Vagina (tissue), 2 donors: ENCODE measurements around the gene CFL2. TPM values are rescaled to one million over a fixed set of nuclear protein-coding genes. Genes with fewer than 3 reads are reported as not detected.

Experiments
- DNase-seq, 2 donors: peaks; one replicate each; pipeline ENCODE4 v3.0.0-alpha.2; 2017; ENCODE audit errors: extremely low spot score in 2 of 2
- H3K27ac ChIP-seq: fragments of 200-600 bp; sonication (generic); one replicate; pipeline ENCODE4 v1.5.1; 2019
- H3K27me3 ChIP-seq: fragments of 200-600 bp; sonication (generic); one replicate; pipeline ENCODE4 v1.5.1; 2019
- H3K36me3 ChIP-seq, 2 donors: fragments of 200-600 bp; sonication (generic); one replicate each; pipeline ENCODE4 v1.5.1; 2017 to 2019
- H3K4me1 ChIP-seq: fragments of 200-600 bp; sonication (generic); one replicate; pipeline ENCODE4 v1.5.1; 2019
- H3K4me3 ChIP-seq, 2 donors: fragments of 200-600 bp; sonication (generic); 1 replicate in 1 of 2; 2 replicates in 1 of 2; pipeline ENCODE4 v1.5.1; 2016 to 2019
- H3K9me3 ChIP-seq: fragments of 200-600 bp; sonication (generic); one replicate; pipeline ENCODE4 v1.5.1; 2019
- CTCF ChIP-seq, 3 experiments: fragments of 450-650 bp in 2 of 3; fragments of 200-600 bp in 1 of 3; sonication (generic) in 1 of 3; IDR thresholded peaks; one replicate each; pipeline ENCODE4 v1.5.1; 2017 to 2019; ENCODE audit warnings: antibody characterized with exemption in 3 of 3, mild to moderate bottlenecking in 2 of 3, moderate library complexity in 2 of 3
- POLR2A ChIP-seq, 2 donors: fragments of 450-650 bp; IDR thresholded peaks; one replicate each; pipeline ENCODE4 v1.6.1; 2017; ENCODE audit warnings: antibody characterized with exemption in 2 of 2, mild to moderate bottlenecking in 2 of 2, moderate library complexity in 2 of 2
- POLR2AphosphoS5 ChIP-seq, 2 donors: sonication (generic); formaldehyde crosslinking; IDR thresholded peaks; one replicate each; pipeline ENCODE4 v1.9.0; 2017; ENCODE audit warnings: antibody characterized with exemption in 2 of 2, mild to moderate bottlenecking in 2 of 2, low read depth in 1 of 2; ENCODE audit not compliant: insufficient read depth in 1 of 2
- intact Hi-C: fragments of 100-400 bp; cut with DNase I; formaldehyde crosslinking; loops from one replicate; pipeline ENCODE4 v1.15.1; 2023
- total RNA-seq: library from RNA; depleted of rRNA; stranded (reverse); fragments of >200 nt; gene quantifications from one replicate; pipeline ENCODE4 v1.2.3, GENCODE V29; 2016

The CFL2 gene
- total RNA-seq, 1 donor from 2014 or later, result 67.8 TPM

DNA sequence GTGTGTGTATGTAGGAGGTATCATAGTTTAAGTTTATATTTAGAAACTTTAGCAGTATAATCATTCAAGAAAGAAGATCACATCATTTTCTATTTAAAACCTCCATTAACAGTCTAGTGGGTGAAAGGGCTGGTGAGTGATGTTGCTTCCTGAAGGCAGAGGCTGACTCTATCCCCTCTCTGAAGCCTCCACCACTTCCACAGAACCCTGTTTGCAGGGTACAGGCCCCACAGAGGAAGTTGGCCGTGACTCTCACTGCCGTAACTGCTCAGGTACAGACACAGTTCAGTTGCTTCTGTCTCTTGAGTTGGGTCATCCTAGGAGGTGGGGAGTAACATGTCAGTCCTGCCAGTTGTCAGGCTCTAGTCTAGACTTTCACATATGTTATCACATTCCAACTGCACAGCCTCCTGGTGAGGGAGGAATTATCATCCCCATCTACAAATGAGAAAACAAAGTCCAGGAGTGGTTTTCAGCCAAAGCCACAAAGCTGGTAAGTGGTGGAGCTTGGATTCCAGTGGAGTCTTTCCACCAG is 31.5 kb downstream of the CFL2 start:
- DNase-seq, result no peak
- Histone ChIP-seq H3K27ac (no peak overlapping the region), H3K27me3 (no peaks in the 10 kb centered on the region), H3K9me3 (no peaks in the 10 kb centered on the region), H3K36me3 (no peaks in the 10 kb centered on the region), H3K4me3 (no peak overlapping the region), H3K4me1 (no peaks in the 10 kb centered on the region)
- intact Hi-C loops, result no loop called here
- TF ChIP-seq POLR2AphosphoS5 (IDR thresholded peaks at IDR 0.05; ENCODE audit: insufficient read depth in 1 of 2, low read depth in 1 of 2) (no peak), POLR2A (IDR thresholded peaks at IDR 0.05) (no peak), CTCF (IDR thresholded peaks at IDR 0.05) (no peak)

DNA sequence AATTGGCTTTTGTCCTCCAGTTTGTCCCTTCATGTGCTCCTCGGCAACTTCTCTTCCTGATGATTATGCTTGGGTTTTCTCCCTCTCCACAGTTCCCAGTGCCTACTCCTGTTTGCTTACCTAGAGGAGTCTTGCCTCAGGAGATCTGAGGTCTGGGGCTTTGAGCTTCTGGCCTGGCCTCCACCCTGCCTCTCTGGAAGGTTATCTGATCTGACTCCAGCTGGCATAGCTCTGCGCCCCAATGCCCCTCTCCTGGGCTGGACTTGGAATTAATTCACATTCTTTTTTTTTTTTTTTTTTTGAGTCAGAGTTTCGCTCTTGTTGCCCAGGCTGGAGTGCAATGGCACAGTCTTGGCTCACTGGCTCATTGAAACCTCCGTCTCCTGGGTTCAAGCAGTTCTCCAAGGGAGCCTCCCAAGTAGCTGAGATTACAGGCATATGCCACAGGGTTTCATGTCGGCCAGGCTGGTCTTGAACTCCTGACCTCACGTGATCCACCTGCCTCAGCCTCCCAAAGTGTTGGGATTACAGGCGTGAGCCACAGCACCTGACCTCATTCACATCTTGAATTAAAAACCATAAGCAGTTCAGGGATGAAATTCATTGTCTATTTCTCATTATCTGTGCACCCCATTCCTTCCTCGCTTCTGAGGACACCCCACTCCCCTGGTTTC is 33.5 kb downstream of the CFL2 start:
- DNase-seq, result peak in 1 of 2 donors; percentile 54
- H3K27ac ChIP-seq, result no peak overlapping the region
- no peaks in the 10 kb centered on the region for H3K9me3 ChIP-seq
- no peak overlapping the region for H3K4me3 ChIP-seq
- H3K36me3 ChIP-seq, result no peaks in the 10 kb centered on the region
- no peaks in the 10 kb centered on the region for H3K4me1 ChIP-seq
- H3K27me3 ChIP-seq, result no peaks in the 10 kb centered on the region
- intact Hi-C loops, result no loop called here
- TF ChIP-seq POLR2A (IDR thresholded peaks at IDR 0.05), result no peak

DNA sequence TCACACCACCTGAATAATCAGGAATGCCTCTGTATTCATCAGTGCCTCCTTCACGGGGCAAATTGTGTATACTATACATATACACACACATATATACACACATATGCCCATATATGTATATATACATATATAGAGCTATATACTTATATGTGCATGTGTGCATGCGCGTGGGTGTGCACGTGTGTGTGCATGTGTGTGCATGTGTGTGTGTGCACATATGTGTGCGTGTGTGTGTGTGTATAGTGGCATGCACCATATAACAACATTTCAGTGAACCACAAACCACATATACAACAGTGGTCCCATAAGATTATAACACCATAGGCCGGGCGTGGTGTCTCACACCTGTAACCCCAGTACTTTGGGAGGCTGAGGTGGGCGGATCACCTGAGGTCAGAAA is 35.7 kb downstream of the CFL2 start:
- TF ChIP-seq POLR2A (IDR thresholded peaks at IDR 0.05) (no peak), POLR2AphosphoS5 (IDR thresholded peaks at IDR 0.05; ENCODE audit: insufficient read depth in 1 of 2, low read depth in 1 of 2) (no peak), CTCF (IDR thresholded peaks at IDR 0.05) (no peak)
- Histone ChIP-seq H3K4me1 (no peaks in the 10 kb centered on the region), H3K27ac (no peak overlapping the region), H3K27me3 (no peaks in the 10 kb centered on the region), H3K9me3 (no peaks in the 10 kb centered on the region), H3K36me3 (no peaks in the 10 kb centered on the region), H3K4me3 (no peak overlapping the region)
- intact Hi-C loops, result loop anchor here (5.0 kb wide), 1 partner anchor 44 kb away; no protein-coding TSS in a partner anchor
- DNase-seq, result no peak

DNA sequence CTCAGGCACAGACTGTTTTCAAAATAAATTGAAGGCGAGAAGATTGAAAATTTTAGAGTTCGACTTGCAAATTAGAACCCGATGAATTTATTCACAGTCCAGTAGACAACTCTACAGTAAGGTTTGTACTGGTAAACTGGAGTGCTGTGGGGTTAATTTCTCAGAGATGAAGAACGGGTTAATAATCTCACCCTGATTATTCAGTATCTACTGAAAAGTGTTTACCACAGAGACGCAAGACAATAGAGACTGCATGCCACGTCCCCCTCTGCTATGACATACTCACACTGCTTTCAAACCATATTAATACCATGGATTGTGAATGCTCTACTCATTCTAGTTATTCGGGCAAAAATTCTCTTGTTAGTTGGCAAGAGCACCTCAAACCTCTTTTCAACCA is 36.1 kb downstream of the CFL2 start:
- intact Hi-C loops, result loop anchor here (5.0 kb wide), 1 partner anchor 44 kb away; no protein-coding TSS in a partner anchor

DNA sequence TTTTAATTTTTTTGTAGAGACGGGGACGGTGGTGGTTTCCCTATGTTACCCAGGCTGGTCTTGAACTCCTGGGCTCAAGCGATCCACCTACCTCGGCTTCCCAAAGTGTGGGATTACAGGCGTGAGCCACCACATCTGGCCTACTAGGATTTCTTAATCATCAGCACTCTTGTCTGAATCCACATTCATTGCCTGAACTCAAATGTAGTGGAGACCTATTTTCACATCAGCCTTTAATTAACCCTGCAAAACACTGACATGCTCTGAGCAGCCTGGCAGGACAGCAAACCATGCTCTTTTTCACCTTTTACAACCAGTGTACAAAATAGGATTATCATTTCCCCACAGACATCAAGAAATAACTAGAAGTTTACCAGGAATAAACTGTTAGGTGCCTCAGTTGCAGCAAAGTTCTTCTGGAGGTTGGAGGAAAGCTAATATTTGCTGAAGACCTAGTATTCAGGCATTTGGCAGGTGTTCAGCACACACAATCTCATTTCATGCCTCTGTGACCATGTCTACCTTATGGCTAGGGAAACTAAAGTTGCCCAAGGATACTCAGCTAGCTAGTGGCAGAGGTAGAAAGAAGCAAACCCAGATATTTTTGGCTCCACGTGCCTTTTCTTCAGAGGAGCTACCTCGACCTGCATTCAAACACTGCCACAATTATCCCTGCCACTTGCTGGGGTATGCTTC is 37.7 kb downstream of the CFL2 start:
- Histone ChIP-seq H3K27me3 (no peaks in the 10 kb centered on the region), H3K4me3 (no peak overlapping the region), H3K4me1 (no peaks in the 10 kb centered on the region), H3K9me3 (no peaks in the 10 kb centered on the region), H3K27ac (no peak overlapping the region), H3K36me3 (no peaks in the 10 kb centered on the region)
- TF ChIP-seq POLR2AphosphoS5 (IDR thresholded peaks at IDR 0.05; ENCODE audit: insufficient read depth in 1 of 2, low read depth in 1 of 2) (no peak), POLR2A (IDR thresholded peaks at IDR 0.05) (no peak), CTCF (IDR thresholded peaks at IDR 0.05) (no peak)
- intact Hi-C loops, result loop anchor here (5.0 kb wide), 1 partner anchor 46 kb away; no protein-coding TSS in a partner anchor
- DNase-seq, result no peak

More for the DNA sequence above, 36.1 kb downstream of the CFL2 start:
- H3K36me3 ChIP-seq, result no peaks in the 10 kb centered on the region
- H3K4me3 ChIP-seq, result no peak overlapping the region
- no peak for TF ChIP-seq CTCF (IDR thresholded peaks at IDR 0.05)
- no peak for TF ChIP-seq POLR2AphosphoS5 (IDR thresholded peaks at IDR 0.05; ENCODE audit: insufficient read depth in 1 of 2, low read depth in 1 of 2)
- TF ChIP-seq POLR2A (IDR thresholded peaks at IDR 0.05), result no peak
- H3K9me3 ChIP-seq, result no peaks in the 10 kb centered on the region
- no peaks in the 10 kb centered on the region for H3K4me1 ChIP-seq
- H3K27me3 ChIP-seq, result no peaks in the 10 kb centered on the region
- no peak for DNase-seq
- H3K27ac ChIP-seq, result no peak overlapping the region
